Measurements from ENCODE around the gene GSTP1.
A peak's percentile ranks its signal among the peaks of the same experiment; 100 is the strongest.
"Not testable (repeated sequence)": the region's sequence is repeated elsewhere in the genome, so short reads cannot be mapped to it uniquely, and the experiment has no call there.

GSTP1 gene

DNA sequence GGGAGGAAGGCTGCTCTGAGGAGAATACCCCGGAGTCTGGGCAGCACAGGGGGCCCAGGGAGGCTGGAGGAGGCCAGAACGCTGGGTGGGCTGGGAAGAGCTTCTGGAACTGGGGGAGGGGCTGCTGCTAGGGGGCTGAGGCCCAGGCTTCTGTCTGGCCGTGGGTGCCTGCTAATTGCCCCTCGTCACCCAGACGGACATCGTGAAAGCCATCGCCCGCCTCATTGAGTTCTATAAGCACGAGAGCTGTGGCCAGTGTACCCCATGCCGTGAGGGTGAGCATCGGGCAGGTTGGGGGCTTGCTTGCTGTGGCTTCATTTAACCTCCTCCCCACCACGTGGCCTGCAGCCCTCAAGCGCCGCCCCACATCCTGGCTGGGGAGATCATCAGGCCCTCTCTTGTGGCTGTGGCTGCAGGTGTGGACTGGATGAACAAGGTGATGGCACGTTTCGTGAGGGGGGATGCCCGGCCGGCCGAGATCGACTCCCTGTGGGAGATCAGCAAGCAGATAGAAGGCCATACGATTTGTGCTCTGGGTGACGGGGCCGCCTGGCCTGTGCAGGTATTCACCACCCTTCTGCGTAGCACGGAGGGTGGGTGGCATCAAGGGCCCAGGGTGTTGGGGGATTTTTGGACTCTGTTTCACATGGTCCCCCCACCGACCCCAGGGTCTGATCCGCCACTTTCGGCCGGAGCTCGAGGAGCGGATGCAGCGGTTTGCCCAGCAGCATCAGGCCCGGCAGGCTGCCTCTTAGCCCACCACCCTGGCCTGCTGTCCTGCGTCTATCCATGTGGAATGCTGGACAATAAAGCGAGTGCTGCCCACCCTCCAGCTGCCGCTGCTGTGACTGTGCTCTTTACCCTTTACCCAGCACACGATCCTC, 28.3 kb downstream of the GSTP1 start:
- Histone ChIP-seq H3K9ac (ENCODE audit: low read length) (no peak overlapping the region), H3K4me3 (ENCODE audit: low read depth in 1 of 2, low read length in 2 of 2) (no peak overlapping the region), H3K36me3 (ENCODE audit: insufficient read depth, low read length) (peaks cover 35% of the 10 kb centered on the region), H3K4me1 (ENCODE audit: insufficient read depth, low read length) (peaks cover 24% of the 10 kb centered on the region), H3K27me3 (ENCODE audit: control insufficient read depth in 1 of 2, insufficient read depth in 2 of 2, low read length in 2 of 2) (peaks cover 0 to 16% of the 10 kb centered on the region in 2 donors), H3K27ac (ENCODE audit: low read depth, low read length) (no peak overlapping the region), H3K9me3 (ENCODE audit: low read length) (no peaks in the 10 kb centered on the region)

DNA sequence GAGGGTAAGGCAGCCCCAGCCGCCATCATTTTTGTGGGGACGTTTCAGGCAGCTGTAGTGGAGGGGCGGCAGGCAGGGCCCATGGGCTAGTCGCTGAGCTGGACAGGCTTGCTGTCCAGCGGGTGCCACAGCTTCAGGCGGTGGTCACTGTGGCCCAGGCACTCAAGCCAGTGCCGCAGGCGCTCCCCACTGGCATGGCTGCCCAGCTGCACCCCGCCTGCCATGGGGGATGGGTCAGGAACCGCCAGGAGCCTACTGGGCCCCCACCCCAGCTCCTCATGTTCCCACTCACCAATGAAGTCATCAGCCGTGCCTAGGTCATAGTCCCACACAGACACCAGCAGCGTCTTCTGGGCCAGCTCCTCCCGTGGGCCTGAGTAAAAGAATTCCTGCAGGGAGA, 29.1 kb downstream of the GSTP1 start:
- no peaks in the 10 kb centered on the region for H3K9me3 ChIP-seq (ENCODE audit: low read length)

DNA sequence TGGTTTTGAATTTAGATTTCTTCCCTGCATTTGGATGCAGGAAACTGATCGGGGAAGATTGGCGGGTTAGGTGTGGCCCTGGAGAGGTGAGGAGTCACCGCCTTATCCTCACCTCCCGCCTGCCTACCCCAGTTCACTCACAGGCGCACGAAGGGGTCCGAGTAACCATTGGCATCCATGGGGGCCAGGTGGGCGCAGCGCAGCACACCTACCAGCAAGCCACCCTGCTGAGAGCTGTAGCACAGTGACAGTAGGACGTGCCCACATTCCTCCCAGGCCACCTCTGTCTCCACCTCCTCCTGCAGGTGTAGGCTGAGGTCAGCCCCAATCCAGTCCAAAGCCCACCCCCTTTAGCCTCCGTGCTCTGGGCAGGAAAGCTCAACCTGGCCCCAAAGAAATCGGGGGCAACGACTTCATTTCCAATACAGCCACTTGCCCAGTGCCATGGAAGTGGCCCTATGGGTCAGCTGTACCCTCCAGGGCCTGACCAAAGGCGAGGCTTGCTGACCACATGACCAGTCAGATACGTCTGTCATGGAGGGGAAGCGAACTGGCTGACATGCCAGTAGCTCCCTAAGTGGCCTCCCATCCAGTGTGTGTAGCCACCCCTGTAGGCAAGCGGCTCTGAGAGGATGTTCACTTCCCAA, 29.8 kb downstream of the GSTP1 start:
- H3K36me3 ChIP-seq (ENCODE audit: insufficient read depth, low read length), result peaks cover 32% of the 10 kb centered on the region
- no peak overlapping the region for H3K9ac ChIP-seq (ENCODE audit: low read length)
- H3K9me3 ChIP-seq (ENCODE audit: low read length), result no peaks in the 10 kb centered on the region
- H3K27me3 ChIP-seq (ENCODE audit: control insufficient read depth in 1 of 2, insufficient read depth in 2 of 2, low read length in 2 of 2), result peaks cover 0 to 16% of the 10 kb centered on the region in 2 donors
- peak overlapping the region in 1 of 2 donors; percentile 56 for H3K4me3 ChIP-seq (ENCODE audit: low read depth in 1 of 2, low read length in 2 of 2)
- H3K27ac ChIP-seq (ENCODE audit: low read depth, low read length), result no peak overlapping the region
- H3K4me1 ChIP-seq (ENCODE audit: insufficient read depth, low read length), result peaks cover 13% of the 10 kb centered on the region

More for the DNA sequence above, 29.1 kb downstream of the GSTP1 start:
- no peak overlapping the region for H3K27ac ChIP-seq (ENCODE audit: low read depth, low read length)
- no peak overlapping the region for H3K4me3 ChIP-seq (ENCODE audit: low read depth in 1 of 2, low read length in 2 of 2)
- peaks cover 0 to 16% of the 10 kb centered on the region in 2 donors for H3K27me3 ChIP-seq (ENCODE audit: control insufficient read depth in 1 of 2, insufficient read depth in 2 of 2, low read length in 2 of 2)
- peaks cover 35% of the 10 kb centered on the region for H3K36me3 ChIP-seq (ENCODE audit: insufficient read depth, low read length)
- no peak overlapping the region for H3K9ac ChIP-seq (ENCODE audit: low read length)
- H3K4me1 ChIP-seq (ENCODE audit: insufficient read depth, low read length), result peaks cover 19% of the 10 kb centered on the region

DNA sequence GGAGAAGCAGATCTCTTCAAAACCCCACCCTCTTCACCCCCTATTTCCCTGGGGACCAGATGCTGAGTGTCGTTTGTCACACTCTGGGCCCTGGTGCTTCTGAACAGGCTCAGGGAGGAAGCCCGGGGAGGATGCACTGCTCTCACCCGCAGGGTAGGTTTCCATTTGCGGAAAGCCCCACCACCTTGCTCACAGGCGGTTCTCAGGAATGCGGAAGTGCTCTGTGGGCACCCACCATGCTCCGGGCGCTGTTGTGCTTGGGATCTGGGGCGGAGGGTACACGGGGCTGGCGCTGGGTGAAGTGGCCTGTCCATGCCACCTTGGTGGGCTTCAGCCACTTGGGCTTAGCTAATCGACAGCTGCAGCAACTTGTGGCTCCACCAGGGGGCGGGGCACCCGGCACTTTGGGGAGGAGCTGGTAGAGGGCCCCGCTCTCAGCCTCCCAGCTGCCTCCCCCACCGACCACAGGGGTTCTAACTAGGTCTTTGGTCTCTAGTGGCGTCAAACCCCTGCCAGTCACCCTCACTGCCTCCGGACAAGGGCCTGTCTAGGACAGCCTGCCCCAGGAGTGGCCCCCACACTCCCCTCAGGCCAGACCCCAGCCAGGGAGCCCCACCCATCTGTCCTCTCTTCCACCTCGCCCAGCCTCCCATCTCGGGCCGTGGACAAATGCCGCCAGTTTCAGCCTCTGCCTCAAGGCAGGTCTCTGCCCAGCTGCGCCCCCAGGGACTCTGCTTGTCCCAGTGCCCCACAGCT, 30.5 kb downstream of the GSTP1 start:
- H3K9ac ChIP-seq (ENCODE audit: low read length), result peak overlapping the region; percentile 21
- peak overlapping the region; percentile 27 to 56 for H3K4me3 ChIP-seq (ENCODE audit: low read depth in 1 of 2, low read length in 2 of 2)
- H3K27me3 ChIP-seq (ENCODE audit: control insufficient read depth in 1 of 2, insufficient read depth in 2 of 2, low read length in 2 of 2), result peaks cover 0 to 16% of the 10 kb centered on the region in 2 donors
- no peak overlapping the region for H3K27ac ChIP-seq (ENCODE audit: low read depth, low read length)
- H3K36me3 ChIP-seq (ENCODE audit: insufficient read depth, low read length), result peaks cover 25% of the 10 kb centered on the region
- H3K9me3 ChIP-seq (ENCODE audit: low read length), result no peaks in the 10 kb centered on the region
- peaks cover 13% of the 10 kb centered on the region for H3K4me1 ChIP-seq (ENCODE audit: insufficient read depth, low read length)

DNA sequence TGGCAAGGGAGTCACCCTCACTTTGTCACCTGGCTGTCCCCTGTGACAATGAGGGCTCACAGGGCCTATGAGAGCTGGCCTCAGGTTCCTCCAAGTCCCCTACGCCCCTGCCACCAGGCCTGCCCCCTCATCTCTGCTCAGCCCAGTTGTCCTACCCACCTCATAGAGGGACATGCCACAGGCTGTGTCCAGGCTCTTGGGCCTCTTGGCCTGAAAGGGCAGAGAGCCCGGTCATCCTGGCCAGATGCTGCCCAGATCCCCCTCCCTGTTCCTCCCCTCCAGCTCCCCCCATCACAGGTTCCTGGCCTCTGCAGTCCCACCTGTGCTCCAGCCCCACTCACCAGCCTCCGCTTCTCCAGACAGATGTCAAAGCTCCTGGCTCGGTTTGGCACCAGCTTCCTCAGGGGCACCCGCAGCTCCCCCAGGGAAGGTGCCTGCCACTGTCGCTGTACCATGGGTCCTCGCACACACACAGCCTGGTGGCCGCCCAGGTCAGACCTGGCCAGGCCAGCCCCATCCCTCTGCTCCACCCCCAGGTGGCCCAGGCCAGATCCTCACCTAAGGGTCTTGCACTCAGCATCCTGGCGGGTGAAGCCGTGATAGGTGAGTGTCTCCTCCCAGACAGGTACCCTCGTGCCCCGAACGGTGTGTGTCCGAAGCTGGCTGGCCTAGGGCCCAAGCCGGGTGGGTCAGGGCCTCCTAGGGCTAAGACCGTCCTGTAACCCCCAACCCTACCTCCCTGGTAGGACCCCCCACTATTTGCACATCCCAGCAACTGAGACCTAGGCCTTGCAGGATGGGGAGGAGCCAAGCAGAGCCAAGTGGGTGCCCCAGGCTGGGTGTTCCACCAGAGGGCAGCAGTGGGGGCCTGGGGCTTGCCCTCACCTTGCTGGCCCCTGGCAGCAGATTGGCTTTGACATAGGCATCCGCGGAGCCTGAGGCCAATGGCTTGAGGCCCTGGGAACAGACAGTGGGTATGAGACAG, 31.4 kb downstream of the GSTP1 start:
- no peak overlapping the region for H3K27ac ChIP-seq (ENCODE audit: low read depth, low read length)
- H3K27me3 ChIP-seq (ENCODE audit: control insufficient read depth in 1 of 2, insufficient read depth in 2 of 2, low read length in 2 of 2), result peaks cover 0 to 16% of the 10 kb centered on the region in 2 donors
- no peaks in the 10 kb centered on the region for H3K9me3 ChIP-seq (ENCODE audit: low read length)
- peaks cover 13% of the 10 kb centered on the region for H3K4me1 ChIP-seq (ENCODE audit: insufficient read depth, low read length)
- H3K36me3 ChIP-seq (ENCODE audit: insufficient read depth, low read length), result peaks cover 21% of the 10 kb centered on the region
- peak overlapping the region in 1 of 2 donors; percentile 27 for H3K4me3 ChIP-seq (ENCODE audit: low read depth in 1 of 2, low read length in 2 of 2)
- H3K9ac ChIP-seq (ENCODE audit: low read length), result no peak overlapping the region

DNA sequence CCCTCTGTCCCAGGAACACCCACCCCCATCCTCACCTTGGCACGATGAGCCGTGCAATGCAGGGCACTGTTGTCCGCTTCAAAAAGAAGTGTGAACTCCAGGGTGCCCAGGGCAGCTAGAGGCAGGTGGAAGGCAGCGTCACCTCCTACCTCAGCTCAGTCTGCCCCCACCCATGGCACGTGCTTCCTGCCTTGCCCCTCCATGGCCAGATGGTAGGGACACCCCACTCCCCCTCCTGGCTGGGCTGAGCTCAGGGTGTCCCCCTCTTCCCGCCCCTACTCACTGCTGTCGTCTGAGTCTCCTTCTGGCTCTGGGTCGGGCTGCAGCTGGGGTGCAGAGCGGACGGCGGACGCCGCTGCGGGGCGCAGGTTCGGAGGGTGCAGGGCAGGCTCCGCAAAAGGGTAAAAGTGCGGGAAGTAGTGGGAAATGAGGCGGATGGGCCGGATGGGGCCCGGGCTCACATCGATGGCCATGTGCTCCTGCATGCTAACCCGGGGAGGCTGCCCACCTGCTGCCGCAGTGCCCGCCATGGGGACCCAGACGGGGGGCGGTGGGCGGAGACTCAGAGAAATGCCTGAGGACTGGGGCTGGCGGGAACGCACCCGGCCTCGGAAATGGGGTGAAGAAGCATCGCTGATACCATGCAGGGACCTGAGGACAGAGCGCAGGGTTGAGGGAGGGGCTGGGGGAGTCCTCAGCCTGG, 32.3 kb downstream of the GSTP1 start:
- H3K4me3 ChIP-seq (ENCODE audit: low read depth in 1 of 2, low read length in 2 of 2), result no peak overlapping the region
- H3K27ac ChIP-seq (ENCODE audit: low read depth, low read length), result no peak overlapping the region
- H3K4me1 ChIP-seq (ENCODE audit: insufficient read depth, low read length), result peaks cover 13% of the 10 kb centered on the region
- peaks cover 12% of the 10 kb centered on the region for H3K36me3 ChIP-seq (ENCODE audit: insufficient read depth, low read length)
- H3K9me3 ChIP-seq (ENCODE audit: low read length), result no peaks in the 10 kb centered on the region
- H3K9ac ChIP-seq (ENCODE audit: low read length), result no peak overlapping the region
- H3K27me3 ChIP-seq (ENCODE audit: control insufficient read depth in 1 of 2, insufficient read depth in 2 of 2, low read length in 2 of 2), result peaks cover 0 to 16% of the 10 kb centered on the region in 2 donors

DNA sequence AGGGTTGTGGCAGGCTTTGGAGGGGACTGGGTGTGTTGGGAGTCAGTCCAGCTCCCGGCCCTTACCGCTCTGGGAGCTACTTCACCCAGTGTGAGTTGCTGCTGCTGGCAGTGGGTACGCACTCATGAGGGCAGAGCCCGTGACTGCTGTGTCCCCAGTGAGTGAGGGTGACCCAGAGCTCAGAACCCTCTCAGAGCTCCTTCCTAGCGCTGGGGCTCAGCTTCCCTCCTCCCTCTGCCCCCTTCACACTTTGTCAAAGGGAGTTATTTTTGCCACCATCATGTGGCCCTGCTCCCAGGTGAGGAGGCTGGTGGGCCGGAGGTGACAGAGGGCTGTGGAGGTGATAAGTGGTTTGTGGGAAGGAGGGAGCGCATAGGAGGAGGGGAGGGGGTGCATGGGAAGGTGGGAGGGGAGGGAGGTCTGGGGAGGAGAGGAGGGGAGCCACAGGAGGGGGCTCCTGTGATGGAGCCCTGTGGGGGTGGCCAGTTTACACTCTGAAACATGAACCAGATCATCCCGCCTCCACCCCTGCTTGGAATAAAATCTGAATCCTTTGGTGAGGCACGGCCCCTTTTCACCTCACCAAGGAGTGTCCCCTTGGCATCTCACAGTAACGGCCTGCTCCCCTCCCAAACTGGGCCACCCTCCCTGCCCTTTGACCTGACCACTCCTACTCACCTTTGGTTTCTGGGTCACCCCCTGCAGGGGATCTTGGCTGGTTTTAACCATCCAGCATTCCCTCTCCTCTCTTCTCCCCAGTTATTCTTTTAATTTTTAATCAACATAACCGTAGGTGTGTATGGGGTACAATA, 33.0 kb downstream of the GSTP1 start:
- H3K27ac ChIP-seq (ENCODE audit: low read depth, low read length), result no peak overlapping the region
- no peak overlapping the region for H3K9ac ChIP-seq (ENCODE audit: low read length)
- H3K36me3 ChIP-seq (ENCODE audit: insufficient read depth, low read length), result peaks cover 4% of the 10 kb centered on the region
- H3K9me3 ChIP-seq (ENCODE audit: low read length), result no peaks in the 10 kb centered on the region
- peaks cover 0 to 16% of the 10 kb centered on the region in 2 donors for H3K27me3 ChIP-seq (ENCODE audit: control insufficient read depth in 1 of 2, insufficient read depth in 2 of 2, low read length in 2 of 2)
- H3K4me1 ChIP-seq (ENCODE audit: insufficient read depth, low read length), result peaks cover 13% of the 10 kb centered on the region
- H3K4me3 ChIP-seq (ENCODE audit: low read depth in 1 of 2, low read length in 2 of 2), result no peak overlapping the region

DNA sequence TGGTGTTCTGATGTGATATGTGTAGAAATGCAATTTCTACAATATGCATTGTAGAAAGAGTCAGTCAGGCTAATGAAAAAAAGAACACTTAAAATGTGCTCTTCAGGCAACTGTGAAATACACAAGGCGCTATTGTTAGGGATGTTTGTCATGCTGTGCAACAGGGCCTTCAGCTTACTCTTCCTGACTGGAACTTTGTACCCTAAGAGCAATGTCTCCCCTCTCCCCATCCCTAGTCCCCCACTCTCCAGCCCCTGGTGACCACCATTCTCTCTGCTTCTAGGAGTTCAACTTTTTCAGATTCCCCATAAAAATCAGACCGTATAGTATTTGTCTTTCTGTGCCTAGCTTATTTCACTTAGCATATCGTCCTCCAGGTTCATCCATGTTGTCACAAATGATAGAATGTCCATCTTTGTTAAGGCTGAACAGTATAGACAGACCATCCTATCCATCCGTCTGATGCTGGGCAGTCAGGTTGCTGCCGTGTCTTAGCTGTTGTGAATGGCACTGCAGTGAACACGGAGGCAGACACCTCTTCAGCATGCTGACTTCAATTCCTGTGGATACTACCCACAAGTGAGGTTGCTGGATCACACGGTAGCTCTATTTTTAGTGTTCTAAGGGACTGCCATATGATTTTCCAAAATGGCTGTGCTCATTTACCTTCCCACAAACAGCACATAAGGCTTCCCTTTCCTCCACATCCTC, 33.8 kb downstream of the GSTP1 start:
- no peak overlapping the region for H3K4me3 ChIP-seq (ENCODE audit: low read depth in 1 of 2, low read length in 2 of 2)
- H3K27me3 ChIP-seq (ENCODE audit: control insufficient read depth in 1 of 2, insufficient read depth in 2 of 2, low read length in 2 of 2), result peaks cover 0 to 16% of the 10 kb centered on the region in 2 donors
- no peak overlapping the region for H3K9ac ChIP-seq (ENCODE audit: low read length)
- H3K9me3 ChIP-seq (ENCODE audit: low read length), result no peaks in the 10 kb centered on the region
- H3K36me3 ChIP-seq (ENCODE audit: insufficient read depth, low read length), result peaks cover 2% of the 10 kb centered on the region
- H3K27ac ChIP-seq (ENCODE audit: low read depth, low read length), result no peak overlapping the region
- H3K4me1 ChIP-seq (ENCODE audit: insufficient read depth, low read length), result peaks cover 13% of the 10 kb centered on the region

DNA sequence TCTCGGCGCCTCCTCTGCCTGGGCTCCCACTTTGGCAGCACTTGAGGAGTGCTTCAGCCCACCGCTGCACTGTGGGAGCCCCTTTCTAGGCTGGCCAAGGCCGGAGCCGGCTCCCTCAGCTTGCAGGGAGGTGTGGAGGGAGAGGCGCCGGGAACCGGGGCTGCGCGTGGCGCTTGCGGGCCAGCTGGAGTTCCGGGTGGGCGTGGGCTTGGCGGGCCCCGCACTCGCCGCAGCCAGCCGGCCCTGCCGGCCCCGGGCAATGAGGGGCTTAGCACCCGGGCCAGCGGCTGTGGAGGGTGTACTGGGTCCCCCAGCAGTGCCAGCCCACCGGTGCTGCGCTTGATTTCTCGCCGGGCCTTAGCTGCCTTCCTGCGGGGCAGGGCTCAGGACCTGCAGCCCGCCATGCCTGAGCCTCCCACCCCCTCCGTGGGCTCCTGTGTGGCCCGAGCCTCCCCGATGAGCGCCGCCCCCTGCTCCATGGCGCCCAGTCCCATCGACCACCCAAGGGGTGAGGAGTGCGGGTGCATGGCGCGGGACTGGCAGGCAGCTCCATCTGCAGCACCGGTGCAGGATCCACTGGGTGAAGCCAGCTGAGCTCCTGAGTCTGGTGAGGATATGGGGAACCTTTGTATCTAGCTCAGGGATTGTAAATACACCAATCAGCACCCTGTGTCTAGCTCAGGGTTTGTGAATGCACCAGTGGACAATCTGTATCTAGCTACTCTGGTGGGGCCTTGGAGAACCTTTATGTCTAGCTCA, 35.5 kb downstream of the GSTP1 start:
- H3K27me3 ChIP-seq (ENCODE audit: control insufficient read depth in 1 of 2, insufficient read depth in 2 of 2, low read length in 2 of 2), result peaks cover 0 to 16% of the 10 kb centered on the region in 2 donors
- not testable (repeated sequence) for H3K9me3 ChIP-seq (ENCODE audit: low read length); H3K36me3 ChIP-seq (ENCODE audit: insufficient read depth, low read length); H3K9ac ChIP-seq (ENCODE audit: low read length); H3K4me1 ChIP-seq (ENCODE audit: insufficient read depth, low read length); H3K27ac ChIP-seq (ENCODE audit: low read depth, low read length); H3K4me3 ChIP-seq (ENCODE audit: low read depth in 1 of 2, low read length in 2 of 2)

All from muscle layer of colon (tissue), 2 donors.